CD4-positive, alpha-beta T cell treated with Interferon alpha-2 for 1 hour (primary cell): ENCODE measurements around the gene MRGPRX4.

Experiments
- DNase-seq, 2 donors: peaks; one replicate each; pipeline ENCODE4 v3.0.0-alpha.2; 2020 to 2022

Gene MRGPRX4

GRCh38 chr11:18221274-18221876 lies 48.7 kb downstream of the MRGPRX4 start:
- no peak for DNase-seq

- DNase-seq = no peak
These were observed 50.3 kb downstream of the MRGPRX4 start for GRCh38 chr11:18222814-18223421.
